GM04503 (cell line): ENCODE results near the gene GPR108.
"Not testable (repeated sequence)": the region's sequence is repeated elsewhere in the genome, so short reads cannot be mapped to it uniquely, and the experiment has no call there.

Experiments
- DNase-seq: peaks from one replicate; pipeline ENCODE4 v3.0.0-alpha.2; 2012; ENCODE audit warnings: low read depth

The GPR108 gene

GRCh38 chr19:6761053-6761676, 23.8 kb upstream of the GPR108 start:
- no peak for DNase-seq

- no peak for DNase-seq
Measured at GRCh38 chr19:6760606-6761005, 23.2 kb upstream of the GPR108 start.

- no peak for DNase-seq
Measured at GRCh38 chr19:6754653-6755463, 17.5 kb upstream of the GPR108 start.

GRCh38 chr19:6754136-6754535, 16.8 kb upstream of the GPR108 start:
- no peak for DNase-seq

GRCh38 chr19:6753178-6754031, 16.0 kb upstream of the GPR108 start:
- no peak for DNase-seq

GRCh38 chr19:6752256-6753177, 15.1 kb upstream of the GPR108 start:
- no peak for DNase-seq

- DNase-seq: no peak
Measured at GRCh38 chr19:6751189-6751588, 13.8 kb upstream of the GPR108 start.

- no peak for DNase-seq
Measured at GRCh38 chr19:6750062-6750461, 12.7 kb upstream of the GPR108 start.

- not testable (repeated sequence) for DNase-seq
Measured at GRCh38 chr19:6748543-6748942, 11.2 kb upstream of the GPR108 start.

- no peak for DNase-seq
Measured at GRCh38 chr19:6745965-6746364, 8.6 kb upstream of the GPR108 start.

- DNase-seq: peak; percentile 63
Measured at GRCh38 chr19:6744381-6745301, 7.3 kb upstream of the GPR108 start.

- no peak for DNase-seq
Measured at GRCh38 chr19:6743714-6744380, 6.5 kb upstream of the GPR108 start.

GRCh38 chr19:6743066-6743465, 5.7 kb upstream of the GPR108 start:
- no peak for DNase-seq

GRCh38 chr19:6740589-6741343, 3.4 kb upstream of the GPR108 start:
- DNase-seq: no peak

GRCh38 chr19:6739883-6740588, 2.7 kb upstream of the GPR108 start:
- DNase-seq: no peak

- no peak for DNase-seq
Measured at GRCh38 chr19:6739390-6739882, 2.1 kb upstream of the GPR108 start, which contains the start of gene TRIP10. TRIP10 (plus strand) TSS chr19:6739680; CDS start chr19:6739762, 82 bp downstream.

- no peak for DNase-seq
Measured at GRCh38 chr19:6738787-6739389, 1.5 kb upstream of the GPR108 start.
